Gastroesophageal sphincter (tissue), 4 donors: ENCODE data around the gene LSM14A. TPM values are rescaled to one million over a fixed set of nuclear protein-coding genes. Genes with fewer than 3 reads are reported as not detected.

ENCODE experiments used
- ATAC-seq: fragments of 150-250 bp; one replicate; pipeline ENCODE4 v1.9.1; 2016; ENCODE audit warnings: mild to moderate bottlenecking, moderate library complexity
- H3K27ac ChIP-seq, 4 donors: fragments of 200-600 bp; sonication (generic) in 3 of 4; 1 replicate in 3 of 4; 2 replicates in 1 of 4; pipeline ENCODE4 v1.5.1; 2016 to 2019
- H3K27me3 ChIP-seq: fragments of 200-600 bp; sonication (generic); one replicate; pipeline ENCODE4 v1.5.1; 2019
- H3K36me3 ChIP-seq, 2 donors: fragments of 200-600 bp; sonication (generic); one replicate each; pipeline ENCODE4 v1.5.1; 2019; ENCODE audit warnings: control low read depth in 1 of 2
- H3K4me1 ChIP-seq, 3 donors: fragments of 200-600 bp; sonication (generic); 1 replicate in 2 of 3; 2 replicates in 1 of 3; pipeline ENCODE4 v1.5.1; 2016 to 2019; ENCODE audit warnings: control low read depth in 2 of 3
- H3K4me3 ChIP-seq, 2 donors: fragments of 200-600 bp; sonication (generic); one replicate each; pipeline ENCODE4 v1.5.1; 2019; ENCODE audit warnings: mild to moderate bottlenecking in 1 of 2, moderate library complexity in 1 of 2
- H3K9me3 ChIP-seq, 3 donors: fragments of 200-600 bp; sonication (generic); one replicate each; pipeline ENCODE4 v1.5.1; 2017 to 2019; ENCODE audit warnings: control low read depth in 2 of 3
- EP300 ChIP-seq: sonication (generic); formaldehyde crosslinking; IDR thresholded peaks from one replicate; pipeline ENCODE4 v1.6.1; 2017; ENCODE audit warnings: antibody characterized with exemption, mild to moderate bottlenecking
- POLR2A ChIP-seq, 2 donors: fragments of 450-650 bp; IDR thresholded peaks; one replicate each; pipeline ENCODE4 v1.6.1; 2017; ENCODE audit warnings: antibody characterized with exemption in 2 of 2, mild to moderate bottlenecking in 2 of 2, moderate library complexity in 1 of 2
- POLR2AphosphoS5 ChIP-seq: sonication (generic); formaldehyde crosslinking; IDR thresholded peaks from one replicate; pipeline ENCODE4 v1.6.1; 2017; ENCODE audit warnings: antibody characterized with exemption
- WGBS, 2 donors: methylation state at CpG; one replicate each; pipeline ENCODE4 v1.1.5; 2018; ENCODE audit warnings: low coverage in 1 of 2; 5-methylcytosine and 5-hydroxymethylcytosine counted together
- total RNA-seq, 4 donors: library from RNA; depleted of rRNA; stranded (reverse); fragments of >200 nt; gene quantifications; one replicate each; pipeline ENCODE4 v1.1.0, GENCODE V29; 2016
- TF ChIP-seq, protein P1 (sequence below), 4 experiments: fragments of 200-600 bp in 2 of 4; fragments of 450-650 bp in 2 of 4; sonication (generic) in 1 of 4; IDR thresholded peaks; one replicate each; pipeline ENCODE4 v1.5.1; 2017 to 2019; ENCODE audit warnings: antibody characterized with exemption in 4 of 4, mild to moderate bottlenecking in 2 of 4, moderate library complexity in 2 of 4

Gene LSM14A
- total RNA-seq, 4 donors from 2014 or later, result 106 to 141 (median 128) TPM

DNA sequence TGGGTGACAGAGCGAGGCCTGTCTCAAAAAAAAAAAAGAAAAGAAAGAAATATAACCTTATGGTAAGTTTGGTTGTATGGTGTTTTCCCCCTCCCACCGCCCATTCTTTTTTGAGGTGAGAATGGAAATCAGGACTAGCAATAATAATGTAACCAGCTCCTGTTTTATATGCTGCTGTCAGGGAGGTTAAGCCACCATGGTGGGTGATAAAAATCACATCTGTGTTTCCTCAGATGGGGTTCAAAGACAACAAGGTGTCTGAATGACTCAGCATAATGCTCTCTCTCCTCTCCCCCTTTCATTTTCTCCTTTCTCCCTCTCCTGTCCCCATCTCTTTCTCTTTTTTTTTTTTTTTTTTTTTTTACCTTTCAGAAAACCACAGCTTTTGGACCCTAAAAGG, 53.7 kb downstream of the LSM14A start:
- Histone ChIP-seq H3K36me3 (peaks cover 10 to 100% of the 10 kb centered on the region in 2 donors), H3K9me3 (no peaks in the 10 kb centered on the region), H3K27ac (no peak overlapping the region), H3K4me3 (no peak overlapping the region), H3K27me3 (no peaks in the 10 kb centered on the region), H3K4me1 (peaks cover 0 to 6% (median 0%) of the 10 kb centered on the region in 3 donors)
- no peak for ATAC-seq
- WGBS, 2 donors, result 80 to 97% methylated on average over 1 to 2 of the region's 2 CpGs
- TF ChIP-seq EP300 (no peak), POLR2AphosphoS5 (no peak), POLR2A (IDR thresholded peaks at IDR 0.05) (no peak)
- TF ChIP-seq, protein P1, sequence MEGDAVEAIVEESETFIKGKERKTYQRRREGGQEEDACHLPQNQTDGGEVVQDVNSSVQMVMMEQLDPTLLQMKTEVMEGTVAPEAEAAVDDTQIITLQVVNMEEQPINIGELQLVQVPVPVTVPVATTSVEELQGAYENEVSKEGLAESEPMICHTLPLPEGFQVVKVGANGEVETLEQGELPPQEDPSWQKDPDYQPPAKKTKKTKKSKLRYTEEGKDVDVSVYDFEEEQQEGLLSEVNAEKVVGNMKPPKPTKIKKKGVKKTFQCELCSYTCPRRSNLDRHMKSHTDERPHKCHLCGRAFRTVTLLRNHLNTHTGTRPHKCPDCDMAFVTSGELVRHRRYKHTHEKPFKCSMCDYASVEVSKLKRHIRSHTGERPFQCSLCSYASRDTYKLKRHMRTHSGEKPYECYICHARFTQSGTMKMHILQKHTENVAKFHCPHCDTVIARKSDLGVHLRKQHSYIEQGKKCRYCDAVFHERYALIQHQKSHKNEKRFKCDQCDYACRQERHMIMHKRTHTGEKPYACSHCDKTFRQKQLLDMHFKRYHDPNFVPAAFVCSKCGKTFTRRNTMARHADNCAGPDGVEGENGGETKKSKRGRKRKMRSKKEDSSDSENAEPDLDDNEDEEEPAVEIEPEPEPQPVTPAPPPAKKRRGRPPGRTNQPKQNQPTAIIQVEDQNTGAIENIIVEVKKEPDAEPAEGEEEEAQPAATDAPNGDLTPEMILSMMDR (IDR thresholded peaks at IDR 0.05), result no peak

DNA sequence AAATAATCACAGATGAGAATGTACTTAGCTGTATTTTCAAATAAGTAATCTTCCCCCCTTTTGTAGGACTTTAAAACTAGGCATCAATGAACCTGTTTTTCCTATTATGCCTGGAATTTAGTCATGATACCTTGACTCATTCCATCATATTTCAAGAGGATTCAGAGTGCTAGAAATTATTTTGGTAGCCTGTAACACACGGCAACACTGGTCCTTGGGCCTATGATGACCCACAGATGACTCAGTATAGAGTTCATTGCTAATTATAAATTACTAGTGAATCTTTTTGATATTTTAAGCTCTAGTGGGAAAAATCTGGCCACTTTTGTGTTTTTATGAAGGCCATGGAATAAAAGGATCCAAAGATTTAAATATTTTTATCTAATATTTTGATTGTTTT, 56.0 kb downstream of the LSM14A start:
- H3K4me1 ChIP-seq, result peaks cover 0 to 21% (median 7%) of the 10 kb centered on the region in 3 donors
- no peak overlapping the region for H3K27ac ChIP-seq
- ATAC-seq, result no peak
- H3K36me3 ChIP-seq, result peaks cover 2 to 81% of the 10 kb centered on the region in 2 donors
- 14 to 20% methylated on average over 1 of the region's 1 CpG for WGBS, 2 donors
- H3K4me3 ChIP-seq, result no peak overlapping the region
- H3K9me3 ChIP-seq, result no peaks in the 10 kb centered on the region
- H3K27me3 ChIP-seq, result no peaks in the 10 kb centered on the region
- no peak for TF ChIP-seq POLR2AphosphoS5
- TF ChIP-seq POLR2A (IDR thresholded peaks at IDR 0.05), result no peak
- no peak for TF ChIP-seq EP300
- TF ChIP-seq, protein P1 (IDR thresholded peaks at IDR 0.05), result no peak

DNA sequence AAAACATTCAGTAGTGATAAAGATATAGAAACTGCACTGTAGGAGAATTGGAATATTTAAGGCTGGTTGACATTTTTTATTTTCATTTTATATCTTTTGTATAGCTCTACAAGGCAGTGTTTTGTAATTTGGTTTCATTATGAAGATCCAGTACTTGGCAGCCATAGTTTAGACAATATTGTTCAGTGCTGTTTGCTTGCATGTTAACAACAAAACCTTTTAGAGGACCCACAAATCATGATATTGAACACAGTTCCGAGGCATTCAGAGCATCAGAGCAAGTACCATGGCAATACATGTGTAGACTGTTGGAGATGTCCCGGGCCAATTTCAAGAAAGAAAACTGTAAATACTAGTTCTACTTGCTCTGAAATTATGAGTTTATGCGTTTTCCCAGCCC, 56.5 kb downstream of the LSM14A start:
- no peak for TF ChIP-seq EP300
- TF ChIP-seq POLR2AphosphoS5, result no peak
- TF ChIP-seq, protein P1 (IDR thresholded peaks at IDR 0.05), result no peak
- no peak for TF ChIP-seq POLR2A (IDR thresholded peaks at IDR 0.05)
- no peak overlapping the region for H3K4me3 ChIP-seq
- 86 to 92% methylated on average over 3 of the region's 3 CpGs for WGBS, 2 donors

DNA sequence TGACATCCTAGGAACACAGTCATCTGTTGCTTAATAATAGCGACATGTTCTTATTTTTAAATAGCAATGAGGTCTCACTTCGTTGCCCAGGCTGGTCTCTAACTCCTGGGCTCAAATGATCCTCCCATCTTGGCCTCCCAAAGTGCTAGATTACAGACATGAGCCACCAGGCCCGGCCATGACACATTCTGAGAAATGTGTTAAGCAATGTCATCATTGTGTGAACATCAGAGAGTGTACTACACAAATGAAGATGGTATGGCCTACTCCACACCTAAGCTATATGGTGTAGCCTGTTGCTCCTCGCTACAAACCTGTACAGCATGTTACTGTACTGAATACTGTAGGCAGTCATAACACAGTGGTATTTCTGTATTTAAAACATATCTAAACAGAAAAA, 57.4 kb downstream of the LSM14A start:
- Histone ChIP-seq H3K9me3 (no peaks in the 10 kb centered on the region), H3K4me1 (peaks cover 0 to 33% (median 8%) of the 10 kb centered on the region in 3 donors), H3K27me3 (no peaks in the 10 kb centered on the region), H3K27ac (no peak overlapping the region), H3K36me3 (peaks cover 0 to 68% of the 10 kb centered on the region in 2 donors), H3K4me3 (no peak overlapping the region)
- TF ChIP-seq POLR2AphosphoS5, result no peak
- TF ChIP-seq POLR2A (IDR thresholded peaks at IDR 0.05), result no peak
- TF ChIP-seq, protein P1 (IDR thresholded peaks at IDR 0.05), result no peak
- TF ChIP-seq EP300, result no peak
- 88 to 94% methylated on average over 3 to 4 of the region's 4 CpGs for WGBS, 2 donors
- no peak for ATAC-seq

More for the DNA sequence above, 56.5 kb downstream of the LSM14A start:
- peaks cover 0 to 77% of the 10 kb centered on the region in 2 donors for H3K36me3 ChIP-seq
- H3K9me3 ChIP-seq, result no peaks in the 10 kb centered on the region
- H3K27me3 ChIP-seq, result no peaks in the 10 kb centered on the region
- H3K27ac ChIP-seq, result no peak overlapping the region
- H3K4me1 ChIP-seq, result peaks cover 0 to 25% (median 8%) of the 10 kb centered on the region in 3 donors
- no peak for ATAC-seq

DNA sequence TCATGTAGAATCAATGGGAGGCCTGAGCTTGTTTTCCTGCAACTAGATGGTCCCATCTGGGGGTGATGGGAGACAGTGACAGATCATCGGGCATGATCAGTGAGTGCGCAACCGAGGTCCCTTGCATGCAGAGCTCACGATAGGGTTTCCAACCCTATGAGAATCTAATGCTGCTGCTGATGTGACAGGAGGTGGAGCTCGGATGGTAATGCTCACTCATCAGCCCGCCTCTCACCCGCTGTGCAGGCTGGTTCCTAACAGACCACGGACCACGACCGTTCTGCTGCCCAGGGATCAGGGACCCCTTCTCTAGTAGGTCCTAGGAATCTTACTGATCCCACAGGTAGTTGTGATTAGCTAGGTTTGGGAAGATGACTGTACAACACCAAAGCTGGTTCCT, 58.5 kb downstream of the LSM14A start:
- H3K9me3 ChIP-seq, result no peaks in the 10 kb centered on the region
- TF ChIP-seq, protein P1 (IDR thresholded peaks at IDR 0.05), result no peak
- no peak for TF ChIP-seq POLR2AphosphoS5
- no peak for TF ChIP-seq EP300
- TF ChIP-seq POLR2A (IDR thresholded peaks at IDR 0.05), result no peak
- H3K27me3 ChIP-seq, result no peaks in the 10 kb centered on the region
- no peak overlapping the region for H3K27ac ChIP-seq
- no peak overlapping the region for H3K4me3 ChIP-seq
- ATAC-seq, result no peak
- H3K36me3 ChIP-seq, result peaks cover 0 to 57% of the 10 kb centered on the region in 2 donors
- 40 to 79% methylated on average over 1 to 10 of the region's 10 CpGs for WGBS, 2 donors
- H3K4me1 ChIP-seq, result peaks cover 0 to 30% (median 8%) of the 10 kb centered on the region in 3 donors
